Neutrophil (primary cell): ENCODE results near the gene CBLB.

ENCODE experiments used
- H3K27ac ChIP-seq: fragments of 200-600 bp; sonication (generic); 2 replicates; pipeline ENCODE4 v1.5.1; 2016; ENCODE audit warnings: mild to moderate bottlenecking, moderate library complexity
- H3K27me3 ChIP-seq: fragments of 200-600 bp; sonication (generic); 2 replicates; pipeline ENCODE4 v1.6.0; 2016; ENCODE audit warnings: mild to moderate bottlenecking
- H3K36me3 ChIP-seq: fragments of 200-600 bp; sonication (generic); 2 replicates; pipeline ENCODE4 v1.5.1; 2017
- H3K4me1 ChIP-seq, 2 experiments: fragments of 200-600 bp in 1 of 2; sonication (generic) in 1 of 2; 1 replicate in 1 of 2; 2 replicates in 1 of 2; pipeline versions ENCODE4 v1.5.1 to v1.6.1; 2013 to 2016; ENCODE audit warnings: low read depth in 1 of 2, low read length in 1 of 2, mild to moderate bottlenecking in 1 of 2, moderate library complexity in 1 of 2; ENCODE audit not compliant: control insufficient read depth in 1 of 2, insufficient read depth in 1 of 2
- H3K4me3 ChIP-seq, 2 experiments: fragments of 200-600 bp in 1 of 2; sonication (generic) in 1 of 2; 1 replicate in 1 of 2; 2 replicates in 1 of 2; pipeline ENCODE4 v1.5.1; 2013 to 2016; ENCODE audit warnings: low read depth in 1 of 2, low read length in 1 of 2, mild to moderate bottlenecking in 1 of 2, moderate library complexity in 1 of 2
- H3K9me3 ChIP-seq: fragments of 200-600 bp; sonication (generic); 2 replicates; pipeline ENCODE4 v1.5.1; 2016
- TF ChIP-seq, protein P1 (sequence below): fragments of 200-600 bp; sonication (generic); IDR thresholded peaks from 2 replicates; pipeline ENCODE4 v1.5.1; 2016; ENCODE audit warnings: antibody characterized with exemption

The CBLB gene

DNA sequence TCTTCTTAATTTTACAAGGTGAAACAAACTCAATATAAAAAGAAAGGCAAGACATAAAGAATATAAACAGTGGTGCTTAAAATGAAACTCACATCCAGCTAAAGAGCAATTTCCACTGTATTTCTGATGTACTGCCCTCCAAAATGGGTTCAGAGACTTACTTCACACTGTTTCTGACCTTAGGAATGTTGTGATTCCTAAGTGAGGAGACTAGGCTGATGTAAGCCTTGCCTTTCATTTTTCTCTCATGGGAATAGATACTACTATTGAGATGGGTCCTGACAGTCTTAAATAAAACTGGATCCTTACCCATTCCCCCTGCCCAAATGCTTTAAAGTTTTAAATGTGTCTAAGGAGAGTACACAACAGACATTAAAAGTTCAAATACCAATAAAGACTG is 86.9 kb downstream of the CBLB start:
- Histone ChIP-seq H3K4me3 (no peak overlapping the region), H3K36me3 (no peaks in the 10 kb centered on the region), H3K9me3 (no peaks in the 10 kb centered on the region), H3K4me1 (no peaks in the 10 kb centered on the region), H3K27me3 (no peaks in the 10 kb centered on the region), H3K27ac (no peak overlapping the region)
- TF ChIP-seq, protein P1, sequence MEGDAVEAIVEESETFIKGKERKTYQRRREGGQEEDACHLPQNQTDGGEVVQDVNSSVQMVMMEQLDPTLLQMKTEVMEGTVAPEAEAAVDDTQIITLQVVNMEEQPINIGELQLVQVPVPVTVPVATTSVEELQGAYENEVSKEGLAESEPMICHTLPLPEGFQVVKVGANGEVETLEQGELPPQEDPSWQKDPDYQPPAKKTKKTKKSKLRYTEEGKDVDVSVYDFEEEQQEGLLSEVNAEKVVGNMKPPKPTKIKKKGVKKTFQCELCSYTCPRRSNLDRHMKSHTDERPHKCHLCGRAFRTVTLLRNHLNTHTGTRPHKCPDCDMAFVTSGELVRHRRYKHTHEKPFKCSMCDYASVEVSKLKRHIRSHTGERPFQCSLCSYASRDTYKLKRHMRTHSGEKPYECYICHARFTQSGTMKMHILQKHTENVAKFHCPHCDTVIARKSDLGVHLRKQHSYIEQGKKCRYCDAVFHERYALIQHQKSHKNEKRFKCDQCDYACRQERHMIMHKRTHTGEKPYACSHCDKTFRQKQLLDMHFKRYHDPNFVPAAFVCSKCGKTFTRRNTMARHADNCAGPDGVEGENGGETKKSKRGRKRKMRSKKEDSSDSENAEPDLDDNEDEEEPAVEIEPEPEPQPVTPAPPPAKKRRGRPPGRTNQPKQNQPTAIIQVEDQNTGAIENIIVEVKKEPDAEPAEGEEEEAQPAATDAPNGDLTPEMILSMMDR: no peak

DNA sequence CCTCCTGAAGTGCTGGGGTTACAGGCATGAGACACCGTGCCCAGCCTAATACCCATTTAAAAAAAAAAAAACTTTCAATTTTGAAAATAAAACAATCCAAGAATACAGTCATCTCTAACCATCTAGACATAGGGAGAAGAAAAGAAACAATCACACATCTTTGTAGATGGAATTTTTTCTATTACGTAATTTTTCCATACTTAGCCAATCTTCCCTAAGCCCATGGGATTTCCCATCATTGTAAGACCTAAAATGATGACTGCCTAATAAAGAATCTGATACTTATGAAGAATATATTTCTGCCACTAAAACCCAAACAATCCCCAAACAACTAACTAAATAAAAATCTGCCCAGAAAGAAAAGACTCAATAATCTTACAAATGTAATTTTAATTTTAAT is 88.7 kb downstream of the CBLB start:
- Histone ChIP-seq H3K27ac (no peak overlapping the region), H3K36me3 (no peaks in the 10 kb centered on the region), H3K27me3 (no peaks in the 10 kb centered on the region), H3K4me3 (no peak overlapping the region), H3K4me1 (no peaks in the 10 kb centered on the region), H3K9me3 (no peaks in the 10 kb centered on the region)
- TF ChIP-seq, protein P1: no peak

DNA sequence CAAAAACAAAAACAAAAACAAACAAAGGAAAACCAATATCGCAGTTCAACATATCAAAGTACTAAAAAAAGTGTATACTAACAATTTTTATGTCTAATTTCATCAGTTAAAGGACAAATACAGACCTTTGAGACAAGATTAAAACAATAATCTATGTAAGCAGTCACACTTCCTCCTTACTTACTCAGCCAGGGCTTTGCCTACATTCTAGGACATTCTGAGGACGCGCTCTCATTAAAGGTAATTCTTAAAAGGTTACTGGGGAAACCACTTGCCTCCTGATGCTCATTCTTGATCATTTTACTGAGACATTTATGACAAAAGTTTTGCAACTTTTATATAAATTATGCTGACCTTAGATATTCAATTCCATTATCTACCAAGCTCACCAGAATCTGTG is 93.4 kb downstream of the CBLB start:
- no peaks in the 10 kb centered on the region for H3K9me3 ChIP-seq
- H3K36me3 ChIP-seq: no peaks in the 10 kb centered on the region
- no peak overlapping the region for H3K4me3 ChIP-seq
- no peaks in the 10 kb centered on the region for H3K27me3 ChIP-seq
- H3K4me1 ChIP-seq: no peaks in the 10 kb centered on the region
- TF ChIP-seq, protein P1: no peak
- no peak overlapping the region for H3K27ac ChIP-seq

DNA sequence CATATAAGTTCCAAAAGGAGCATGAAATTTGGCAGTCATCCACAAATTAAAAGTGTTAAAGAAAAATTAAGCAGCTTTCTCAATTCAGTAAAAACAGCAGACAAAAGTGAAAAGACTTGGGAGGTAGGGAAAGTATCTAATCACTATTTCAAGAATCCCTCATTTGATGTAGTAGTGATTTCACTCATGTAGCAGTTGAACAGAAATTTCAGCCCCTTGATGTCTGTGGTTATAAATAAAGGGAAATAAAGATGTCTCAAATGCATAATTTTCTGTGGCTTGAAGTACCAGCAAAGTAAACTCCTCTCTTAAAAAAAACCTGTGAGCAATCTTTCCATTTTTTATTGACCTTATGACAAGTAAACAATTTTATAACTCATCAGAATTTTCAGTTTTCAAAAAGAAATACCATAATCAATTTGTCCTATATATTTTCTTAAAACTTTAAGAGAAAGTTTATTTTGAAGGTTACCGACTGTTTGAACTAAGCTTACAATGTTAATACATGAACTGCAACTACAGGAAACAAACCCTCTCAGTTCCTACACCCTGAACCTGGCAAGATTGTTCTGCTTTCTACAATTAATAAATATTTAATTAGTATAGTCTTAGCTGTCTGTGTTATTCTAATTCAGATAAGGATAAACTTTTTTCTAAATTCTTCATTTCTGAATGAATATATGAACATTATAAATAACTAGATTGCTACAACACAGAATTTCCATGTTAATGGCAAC is 94.2 kb downstream of the CBLB start:
- Histone ChIP-seq H3K4me1 (no peaks in the 10 kb centered on the region), H3K27me3 (no peaks in the 10 kb centered on the region), H3K27ac (no peak overlapping the region), H3K36me3 (no peaks in the 10 kb centered on the region), H3K9me3 (no peaks in the 10 kb centered on the region), H3K4me3 (no peak overlapping the region)
- TF ChIP-seq, protein P1: no peak

DNA sequence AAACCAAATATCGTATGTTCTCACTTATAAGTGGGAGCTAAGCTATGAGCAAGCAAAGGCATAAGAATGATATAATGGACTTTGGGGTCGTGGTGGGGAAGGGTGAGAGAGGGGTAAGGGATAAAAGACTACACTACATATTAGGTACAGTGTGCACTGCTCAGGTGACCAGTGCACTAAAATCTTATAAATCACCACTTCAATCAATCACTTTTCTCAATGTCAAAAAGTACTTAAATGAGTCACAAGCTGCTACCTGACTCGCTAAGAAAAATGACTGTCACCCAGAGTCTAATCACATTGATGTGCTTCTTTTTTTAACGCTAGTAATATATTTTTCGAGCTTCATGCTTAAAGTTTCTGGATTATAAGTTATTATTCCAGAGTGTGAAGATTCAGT is 95.5 kb downstream of the CBLB start:
- Histone ChIP-seq H3K4me1 (no peaks in the 10 kb centered on the region), H3K27ac (no peak overlapping the region), H3K27me3 (no peaks in the 10 kb centered on the region), H3K9me3 (no peaks in the 10 kb centered on the region), H3K4me3 (no peak overlapping the region), H3K36me3 (no peaks in the 10 kb centered on the region)
- TF ChIP-seq, protein P1: no peak
